H1 (cell line): Measurements from ENCODE around the gene TLE2. TPM values are rescaled to one million over a fixed set of nuclear protein-coding genes. Genes with fewer than 3 reads are reported as not detected.

ENCODE experiments used
- CTCF ChIA-PET: fragments of 300-600 bp; sonication (Branson Sonifier 250); formaldehyde crosslinking; loops from one replicate; lab custom pipeline; 2021; ENCODE audit not compliant: partially characterized antibody; lab: Charles Lee
- POLR2A ChIA-PET: fragments of 300-600 bp; sonication (Branson Sonifier 250); formaldehyde crosslinking; loops from one replicate; lab custom pipeline; 2021; ENCODE audit warnings: inconsistent platforms; ENCODE audit not compliant: partially characterized antibody; lab: Charles Lee
- DNase-seq, 2 experiments: peaks; one replicate each; pipeline versions ENCODE4 v3.0.0 to v3.0.0-alpha.2; 2010 to 2022; ENCODE audit warnings: low spot score in 2 of 2, low read depth in 1 of 2, mixed read lengths in 1 of 2
- FAIRE-seq: peaks from 2 replicates; lab custom pipeline; 2011; peaks lifted over from hg19 to GRCh38; lab: Jason Lieb, UNC
- H2AFZ ChIP-seq: 2 replicates; pipeline ENCODE4 v1.8.1; 2012; ENCODE audit warnings: low read length, inconsistent platforms
- H2AK5ac ChIP-seq: 2 replicates; pipeline ENCODE4 v1.6.1; 2013; ENCODE audit warnings: low read depth, low read length
- H2BK120ac ChIP-seq: replicated peaks from 2 replicates; pipeline ENCODE3; 2013; ENCODE audit warnings: low read depth, low read length, inconsistent platforms
- H2BK12ac ChIP-seq: 2 replicates; pipeline ENCODE4 v1.6.1; 2013; ENCODE audit warnings: low read depth, low read length
- H2BK15ac ChIP-seq: 2 replicates; pipeline ENCODE4 v1.6.1; 2013; ENCODE audit warnings: low read length
- H2BK20ac ChIP-seq: 2 replicates; pipeline ENCODE4 v1.6.1; 2013; ENCODE audit warnings: low read length
- H2BK5ac ChIP-seq: 2 replicates; pipeline ENCODE4 v1.6.1; 2013; ENCODE audit warnings: low read depth, low read length
- H3K14ac ChIP-seq: 2 replicates; pipeline ENCODE4 v1.6.1; 2013; ENCODE audit warnings: inconsistent platforms; ENCODE audit not compliant: insufficient read length
- H3K18ac ChIP-seq: 2 replicates; pipeline ENCODE4 v1.6.1; 2013; ENCODE audit warnings: low read length; ENCODE audit errors: extremely low read depth
- H3K23ac ChIP-seq: 2 replicates; pipeline ENCODE4 v1.6.1; 2013; ENCODE audit warnings: inconsistent platforms; ENCODE audit not compliant: insufficient read length
- H3K23me2 ChIP-seq: 2 replicates; pipeline ENCODE4 v1.6.1; 2013; ENCODE audit warnings: low read depth, low read length
- H3K27ac ChIP-seq: 2 replicates; pipeline ENCODE4 v1.6.1; 2011; ENCODE audit warnings: low read depth, low read length, inconsistent platforms
- H3K27me3 ChIP-seq, 4 experiments: replicated peaks in 1 of 4; 1 replicate in 1 of 4; 2 replicates in 3 of 4; pipeline versions ENCODE4 v1.6.1 to v1.8.1; 2011 to 2013; ENCODE audit warnings: low read length in 3 of 4, mild to moderate bottlenecking in 3 of 4, inconsistent platforms in 2 of 4, mixed read lengths in 2 of 4, moderate library complexity in 1 of 4; ENCODE audit not compliant: control insufficient read depth in 3 of 4, insufficient read depth in 3 of 4; ENCODE audit errors: extremely low read depth in 1 of 4
- H3K36me3 ChIP-seq, 4 experiments: 2 replicates each; pipeline versions ENCODE4 v1.6.1 to v1.8.1; 2011 to 2013; ENCODE audit warnings: mild to moderate bottlenecking in 4 of 4, low read length in 3 of 4, moderate library complexity in 2 of 4, control low read depth in 1 of 4, inconsistent platforms in 1 of 4; ENCODE audit not compliant: insufficient read depth in 4 of 4, control insufficient read depth in 2 of 4
- H3K4ac ChIP-seq: replicated peaks from 2 replicates; pipeline ENCODE3; 2013; ENCODE audit warnings: low read length, low read depth, mixed read lengths, inconsistent platforms; ENCODE audit not compliant: insufficient read length
- H3K4me1 ChIP-seq, 4 experiments: replicated peaks in 1 of 4; 1 replicate in 1 of 4; 2 replicates in 3 of 4; pipeline versions ENCODE4 v1.6.1 to v1.8.1; 2011 to 2013; ENCODE audit warnings: low read length in 3 of 4, inconsistent platforms in 2 of 4, mixed read lengths in 1 of 4; ENCODE audit not compliant: insufficient read depth in 4 of 4, control insufficient read depth in 3 of 4
- H3K4me2 ChIP-seq, 2 experiments: 2 replicates each; pipeline versions ENCODE4 v1.6.1 to v1.8.1; 2011 to 2013; ENCODE audit warnings: low read depth in 2 of 2, low read length in 2 of 2, control low read depth in 1 of 2, inconsistent platforms in 1 of 2, mild to moderate bottlenecking in 1 of 2; ENCODE audit not compliant: insufficient read depth in 1 of 2
- H3K4me3 ChIP-seq, 4 experiments: fragments of 200-600, 300-600 bp in 1 of 4; sonication (generic), shearing (Covaris generic), sonication (Bioruptor Twin) in 1 of 4; 2 replicates each; pipeline versions ENCODE4 v1.5.1 to v1.8.1; 2011 to 2016; ENCODE audit warnings: low read length in 4 of 4, low read depth in 3 of 4, control low read depth in 2 of 4, inconsistent platforms in 2 of 4, mild to moderate bottlenecking in 2 of 4, mixed read lengths in 1 of 4, moderate library complexity in 1 of 4; ENCODE audit not compliant: insufficient read depth in 2 of 4; ENCODE audit errors: extremely low read depth in 1 of 4
- H3K56ac ChIP-seq: replicated peaks from 2 replicates; pipeline ENCODE3; 2013; ENCODE audit warnings: low read depth, mild to moderate bottlenecking, mixed read lengths, low read length, inconsistent platforms; ENCODE audit not compliant: insufficient read length
- H3K79me1 ChIP-seq: 2 replicates; pipeline ENCODE4 v1.6.1; 2013; ENCODE audit warnings: low read depth, low read length, control low read depth
- H3K79me2 ChIP-seq, 2 experiments: 2 replicates each; pipeline versions ENCODE4 v1.6.1 to v1.8.1; 2012 to 2013; ENCODE audit warnings: low read length in 2 of 2, mild to moderate bottlenecking in 2 of 2, inconsistent platforms in 1 of 2; ENCODE audit not compliant: insufficient read depth in 2 of 2, control insufficient read depth in 1 of 2
- H3K9ac ChIP-seq, 4 experiments: replicated peaks in 1 of 4; 1 replicate in 1 of 4; 2 replicates in 3 of 4; pipeline versions ENCODE4 v1.6.1 to v1.8.1; 2011 to 2013; ENCODE audit warnings: low read depth in 3 of 4, low read length in 3 of 4, control low read depth in 2 of 4, mild to moderate bottlenecking in 2 of 4, moderate library complexity in 2 of 4, inconsistent platforms in 1 of 4; ENCODE audit errors: extremely low read depth in 1 of 4
- H3K9me3 ChIP-seq, 2 experiments: 2 replicates each; pipeline versions ENCODE4 v1.6.1 to v1.8.1; 2012 to 2013; ENCODE audit warnings: mild to moderate bottlenecking in 2 of 2, moderate library complexity in 2 of 2, control low read depth in 1 of 2, inconsistent platforms in 1 of 2, low read depth in 1 of 2, low read length in 1 of 2, mixed read lengths in 1 of 2; ENCODE audit not compliant: insufficient read depth in 2 of 2
- H4K20me1 ChIP-seq, 2 experiments: replicated peaks in 1 of 2; 2 replicates each; pipeline versions ENCODE3 to v1.8.1; 2011 to 2013; ENCODE audit warnings: inconsistent platforms in 2 of 2, low read length in 2 of 2, mild to moderate bottlenecking in 1 of 2; ENCODE audit not compliant: insufficient read depth in 2 of 2, control insufficient read depth in 1 of 2
- H4K5ac ChIP-seq: 2 replicates; pipeline ENCODE4 v1.6.1; 2013; ENCODE audit warnings: low read length, low read depth, mixed read lengths, inconsistent platforms; ENCODE audit not compliant: insufficient read length
- H4K8ac ChIP-seq: 2 replicates; pipeline ENCODE4 v1.8.0; 2013; ENCODE audit warnings: mild to moderate bottlenecking, moderate library complexity, low read length, inconsistent platforms; ENCODE audit not compliant: insufficient read depth; ENCODE audit errors: extremely low read depth
- H4K91ac ChIP-seq: replicated peaks from 2 replicates; pipeline ENCODE3; 2013; ENCODE audit warnings: low read length, mixed read lengths, inconsistent platforms; ENCODE audit not compliant: insufficient read length
- CHD2 ChIP-seq: IDR thresholded peaks from 2 replicates; pipeline ENCODE4 v1.6.1; 2012; ENCODE audit warnings: low read length, improper control_type of control experiment
- CREB1 ChIP-seq: IDR thresholded peaks from 2 replicates; pipeline ENCODE4 v1.6.1; 2012; ENCODE audit warnings: inconsistent platforms
- EGR1 ChIP-seq: IDR thresholded peaks from 2 replicates; pipeline ENCODE4 v1.6.1; 2011; ENCODE audit warnings: low read depth, low read length, borderline replicate concordance
- SP1 ChIP-seq: IDR thresholded peaks from 2 replicates; pipeline ENCODE4 v1.6.1; 2011; ENCODE audit warnings: low read depth, low read length
- TEAD4 ChIP-seq: IDR thresholded peaks from 2 replicates; pipeline ENCODE4 v1.6.1; 2012; ENCODE audit warnings: low read depth, low read length, inconsistent platforms, mixed read lengths
- WGBS, 2 experiments: shearing (Covaris generic) in 1 of 2; methylation state at CpG; one replicate each; pipeline versions ENCODE4 v1.1.6 to v1.1.7; 2013 to 2015; ENCODE audit warnings: low lambda C conversion rate in 2 of 2, mixed read lengths in 2 of 2, inconsistent platforms in 1 of 2, low coverage in 1 of 2, missing lambda C conversion rate in 1 of 2; ENCODE audit not compliant: insufficient replicate concordance in 2 of 2, insufficient coverage in 1 of 2, insufficient read length in 1 of 2; ENCODE audit errors: extremely low coverage in 1 of 2, missing lambda C conversion rate in 1 of 2; 5-methylcytosine and 5-hydroxymethylcytosine counted together
- polyA plus RNA-seq, 7 experiments: library from polyadenylated mRNA; depleted of rRNA in 3 of 7; stranded (reverse) in 5 of 7; unstranded in 2 of 7; fragments of >200 nt in 5 of 7; fragments of 200-250 nt in 2 of 7; gene quantifications; 1 replicate in 5 of 7; 2 replicates in 1 of 7; 4 replicates in 1 of 7; pipeline versions ENCODE4 v1.2.1 to v1.2.3, GENCODE V29; 2011 to 2013; ENCODE audit warnings: missing spikeins in 2 of 7, mixed read lengths in 2 of 7
- total RNA-seq: library from RNA; stranded (reverse); fragmentation: NEBNext Ultra II Directional; extraction: Animal tissue kit (Norgen Biotek cat#: 25700); gene quantifications from 2 replicates; pipeline ENCODE4 v1.2.1, GENCODE V29; 2021

Gene TLE2
- total and polyA plus RNA-seq, 2 of the 8 experiments (the other 6 are each of a cell fraction or from before 2014, with no cell fraction given): 8.0 to 11.5 TPM

DNA sequence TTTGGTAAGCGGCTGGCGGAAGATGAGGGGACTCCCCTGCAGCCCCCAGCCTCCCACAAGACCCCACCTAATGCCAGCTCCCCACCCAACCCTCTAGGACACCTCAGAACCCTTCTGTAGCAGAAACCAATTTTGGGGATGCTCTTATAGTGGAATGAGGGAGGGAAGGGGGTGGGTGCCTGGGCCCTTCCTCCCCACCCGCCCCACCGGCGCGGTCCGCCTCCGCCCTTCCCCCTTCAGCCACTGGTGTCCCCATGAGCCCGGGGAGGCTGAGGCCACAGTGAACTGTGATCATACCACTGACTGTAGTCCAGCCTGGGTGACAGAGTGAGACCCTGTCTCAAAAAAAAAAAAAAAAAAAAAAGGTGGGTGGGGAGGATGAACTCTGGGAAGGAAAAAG is 35.5 kb downstream of the TLE2 start:
- Histone ChIP-seq H3K4me2 (0 out of 4 replicates have a peak overlapping the region, but pooled peaks of 1 of the 2 experiments have one; percentile 0), H2AFZ (no peak overlapping the region), H2BK15ac (no peak overlapping the region), H2AK5ac (no peak overlapping the region), H2BK12ac (no peak overlapping the region), H3K27ac (no peak overlapping the region), H3K56ac (no peak overlapping the region), H3K18ac (no peak overlapping the region), H2BK120ac (no peak overlapping the region), H4K20me1 (no peaks in the 10 kb centered on the region), H4K91ac (no peak overlapping the region), H3K4me1 (peaks cover 0 to 5% (median 0%) of the 10 kb centered on the region in 4 experiments; a peak in 1 of 7 replicates), H3K14ac (no peak overlapping the region), H3K23ac (no peak overlapping the region), H3K9me3 (no peaks in the 10 kb centered on the region), H2BK20ac (no peak overlapping the region), H2BK5ac (no peak overlapping the region), H3K79me1 (no peaks in the 10 kb centered on the region), H3K4ac (no peak overlapping the region), H4K8ac (no peak overlapping the region), H3K23me2 (no peaks in the 10 kb centered on the region), H3K4me3 (no peak overlapping the region), H3K27me3 (no peaks in the 10 kb centered on the region), H3K9ac (no peak overlapping the region), H3K79me2 (no peaks in the 10 kb centered on the region), H4K5ac (no peak overlapping the region), H3K36me3 (no peaks in the 10 kb centered on the region; a peak in 1 of 8 replicates)
- CTCF ChIA-PET: no interaction called here
- POLR2A ChIA-PET: interaction anchor here (1.8 kb wide), 1 partner anchor 11 kb away, joined by 5 read pairs; no protein-coding TSS in a partner anchor
- DNase-seq (no peak), FAIRE-seq (no peak)
- no CpG with 5 or more reads among the region's 9 CpGs for WGBS, 2 experiments
- TF ChIP-seq EGR1 (no peak), CREB1 (no peak), SP1 (no peak), TEAD4 (no peak), CHD2 (no peak)
